SK-N-SH (cell line): Measurements from ENCODE around the gene SEPSECS. TPM values are rescaled to one million over a fixed set of nuclear protein-coding genes. Genes with fewer than 3 reads are reported as not detected.

Experiments
- CTCF ChIA-PET: fragments of 300-600, 350-600 bp; formaldehyde crosslinking; extraction: SDS; loops from one replicate; lab custom pipeline; 2021; lab: Yijun Ruan, JAX
- POLR2A ChIA-PET: fragments of 350-600 bp; sonication (Branson Sonifier 250); formaldehyde crosslinking; extraction: SDS; loops from one replicate; lab custom pipeline; 2020; ENCODE audit warnings: antibody characterized with exemption, inconsistent platforms; lab: Yijun Ruan, JAX
- DNase-seq: peaks from one replicate; pipeline ENCODE4 v3.0.0; 2012
- H2AFZ ChIP-seq: fragments of 200-600 bp; sonication (generic); 2 replicates; pipeline ENCODE4 v1.8.1; 2016; ENCODE audit warnings: antibody characterized with exemption, mild to moderate bottlenecking, low read depth
- H3F3A ChIP-seq: fragments of 200-600 bp; sonication (generic); replicated peaks from 2 replicates; pipeline ENCODE3; 2016; ENCODE audit warnings: antibody characterized with exemption, mild to moderate bottlenecking; ENCODE audit not compliant: insufficient read depth
- H3K27ac ChIP-seq, 2 experiments: fragments of 200-500 bp in 1 of 2; fragments of 200-600 bp in 1 of 2; sonication (Bioruptor generic) in 1 of 2; sonication (generic), shearing (Covaris generic) in 1 of 2; 2 replicates each; pipeline versions ENCODE4 v1.5.1 to v1.6.1; 2014 to 2016; ENCODE audit warnings: low read depth in 2 of 2, inconsistent platforms in 1 of 2, low read length in 1 of 2, mild to moderate bottlenecking in 1 of 2, mixed read lengths in 1 of 2
- H3K27me3 ChIP-seq: fragments of 200-600 bp; sonication (generic), shearing (Covaris generic); 2 replicates; pipeline ENCODE4 v1.6.1; 2016; ENCODE audit warnings: mixed run types; ENCODE audit not compliant: insufficient read depth
- H3K36me3 ChIP-seq, 2 experiments: fragments of 200-500 bp in 1 of 2; fragments of 200-600 bp in 1 of 2; sonication (Bioruptor generic) in 1 of 2; sonication (generic) in 1 of 2; replicated peaks in 1 of 2; 2 replicates each; pipeline versions ENCODE3 to v1.5.1; 2014 to 2016; ENCODE audit warnings: low read length in 1 of 2, mild to moderate bottlenecking in 1 of 2; ENCODE audit not compliant: insufficient read depth in 2 of 2, control insufficient read depth in 1 of 2
- H3K4me1 ChIP-seq, 2 experiments: fragments of 200-500 bp in 1 of 2; fragments of 200-600 bp in 1 of 2; sonication (Bioruptor generic) in 1 of 2; sonication (generic), shearing (Covaris generic) in 1 of 2; 2 replicates each; pipeline versions ENCODE4 v1.5.1 to v1.6.1; 2014 to 2016; ENCODE audit warnings: low read depth in 1 of 2, low read length in 1 of 2, mixed run types in 1 of 2; ENCODE audit not compliant: insufficient read depth in 2 of 2, control insufficient read depth in 1 of 2
- H3K4me2 ChIP-seq: fragments of 200-600 bp; sonication (generic), shearing (Covaris generic); 2 replicates; pipeline ENCODE4 v1.6.1; 2017; ENCODE audit warnings: mixed run types
- H3K4me3 ChIP-seq, 2 experiments: fragments of 200-500 bp in 1 of 2; fragments of 200-600 bp in 1 of 2; sonication (Bioruptor generic) in 1 of 2; sonication (generic), shearing (Covaris generic) in 1 of 2; 2 replicates each; pipeline versions ENCODE4 v1.5.1 to v1.8.1; 2014 to 2016; ENCODE audit warnings: low read depth in 2 of 2, inconsistent platforms in 1 of 2, low read length in 1 of 2, mild to moderate bottlenecking in 1 of 2, mixed read lengths in 1 of 2, moderate library complexity in 1 of 2
- H3K79me2 ChIP-seq: fragments of 200-600 bp; sonication (generic); 2 replicates; pipeline ENCODE4 v1.8.1; 2017; ENCODE audit warnings: mild to moderate bottlenecking; ENCODE audit not compliant: insufficient read depth
- H3K9ac ChIP-seq: fragments of 200-600 bp; sonication (generic); 2 replicates; pipeline ENCODE4 v1.6.1; 2017; ENCODE audit warnings: mixed run types
- H3K9me2 ChIP-seq: fragments of 200-600 bp; sonication (generic); 2 replicates; pipeline ENCODE4 v1.6.1; 2017; ENCODE audit warnings: mixed run types
- H3K9me3 ChIP-seq: fragments of 200-600 bp; sonication (generic); 2 replicates; pipeline ENCODE4 v1.6.1; 2017; ENCODE audit warnings: mixed run types, mild to moderate bottlenecking, moderate library complexity
- H4K20me1 ChIP-seq: fragments of 200-600 bp; sonication (generic); 2 replicates; pipeline ENCODE4 v1.6.1; 2017; ENCODE audit warnings: mild to moderate bottlenecking, mixed run types; ENCODE audit not compliant: insufficient read depth
- CHD2 ChIP-seq: fragments of 150-350 bp; IDR thresholded peaks from 2 replicates; pipeline ENCODE4 v1.6.1; 2018; ENCODE audit warnings: low read length; ENCODE audit not compliant: partially characterized antibody
- CTCF ChIP-seq: fragments of 200-600 bp; sonication (generic); IDR thresholded peaks from 2 replicates; pipeline ENCODE4 v1.6.1; 2017; ENCODE audit warnings: antibody characterized with exemption, mild to moderate bottlenecking, moderate library complexity
- FOXJ3 ChIP-seq: sonication (generic); formaldehyde crosslinking; IDR thresholded peaks from 2 replicates; pipeline ENCODE4 v1.5.1; 2020; ENCODE audit warnings: mild to moderate bottlenecking, missing genetic modification reagents
- GABPA ChIP-seq: IDR thresholded peaks from 2 replicates; pipeline ENCODE4 v1.4.0; 2012; ENCODE audit warnings: low read depth, mild to moderate bottlenecking
- MEF2A ChIP-seq: IDR thresholded peaks from 2 replicates; pipeline ENCODE4 v1.4.0; 2012; ENCODE audit warnings: low read depth, borderline replicate concordance
- NRF1 ChIP-seq: IDR thresholded peaks from 2 replicates; pipeline ENCODE4 v1.6.1; 2012; ENCODE audit warnings: low read depth, mild to moderate bottlenecking, low read length
- RAD21 ChIP-seq: IDR thresholded peaks from 2 replicates; pipeline ENCODE4 v1.6.1; 2012; ENCODE audit warnings: mild to moderate bottlenecking, low read length
- REST ChIP-seq: IDR thresholded peaks from 2 replicates; pipeline ENCODE4 v1.6.1; 2012; ENCODE audit warnings: mild to moderate bottlenecking, low read depth, low read length, moderate library complexity
- RFX5 ChIP-seq: IDR thresholded peaks from 2 replicates; pipeline ENCODE4 v1.6.1; 2012; ENCODE audit warnings: mild to moderate bottlenecking, improper control_type of control experiment, low read length
- SMC3 ChIP-seq: IDR thresholded peaks from 2 replicates; pipeline ENCODE4 v1.6.1; 2012; ENCODE audit warnings: low read depth, low read length, improper control_type of control experiment
- TEAD4 ChIP-seq: IDR thresholded peaks from 2 replicates; pipeline ENCODE4 v1.4.0; 2012; ENCODE audit warnings: mild to moderate bottlenecking, borderline replicate concordance; ENCODE audit not compliant: insufficient read depth
- YY1 ChIP-seq: IDR thresholded peaks from 2 replicates; pipeline ENCODE4 v1.4.0; 2012; ENCODE audit warnings: low read depth, mild to moderate bottlenecking
- ZBTB33 ChIP-seq: IDR thresholded peaks from 2 replicates; pipeline ENCODE4 v1.4.0; 2012; ENCODE audit warnings: low read depth, borderline replicate concordance
- WGBS: methylation state at CpG from one replicate; pipeline ENCODE4 v1.1.6; 2017; ENCODE audit warnings: low lambda C conversion rate; 5-methylcytosine and 5-hydroxymethylcytosine counted together
- polyA plus RNA-seq, 3 experiments: library from polyadenylated mRNA; depleted of rRNA; stranded (reverse); fragments of >200 nt; gene quantifications; 2 replicates each; pipeline ENCODE4 v1.2.3, GENCODE V29; 2012

SEPSECS gene
- polyA plus RNA-seq, 1 of the 3 experiments (the other 2 are of a cell fraction), result 2.0 TPM

- H3K36me3 ChIP-seq, result no peaks in the 10 kb centered on the region
- POLR2A ChIA-PET, result no interaction called here
- CTCF ChIA-PET, result interaction anchor here (1.2 kb wide), 1 partner anchor 9 kb away, joined by 4 read pairs; no protein-coding TSS in a partner anchor
- H3K9ac ChIP-seq, result no peak overlapping the region
- no peaks in the 10 kb centered on the region for H3K9me2 ChIP-seq
- DNase-seq, result no peak
- no peak overlapping the region for H3K4me3 ChIP-seq
- peaks cover 4% of the 10 kb centered on the region for H3F3A ChIP-seq
- H3K4me1 ChIP-seq, result peaks cover 7 to 8% of the 10 kb centered on the region in 2 experiments; a peak in 1 of 4 replicates
- H3K79me2 ChIP-seq, result no peaks in the 10 kb centered on the region
- H2AFZ ChIP-seq, result no peak overlapping the region
- WGBS, result 72% methylated on average over 11 of the region's 11 CpGs
- H3K4me2 ChIP-seq, result no peak overlapping the region
- TF ChIP-seq RFX5, result no peak
- no peak for TF ChIP-seq REST
- no peak for TF ChIP-seq RAD21
- no peak for TF ChIP-seq GABPA
- TF ChIP-seq YY1, result no peak
- TF ChIP-seq CHD2, result no peak
- TF ChIP-seq FOXJ3 (CRISPR knock-in tag), result no peak
- no peak for TF ChIP-seq CTCF
- no peak for TF ChIP-seq ZBTB33
- no peak for TF ChIP-seq MEF2A
- TF ChIP-seq SMC3, result no peak
- no peak for TF ChIP-seq NRF1
- no peak for TF ChIP-seq TEAD4
- H3K9me3 ChIP-seq, result no peaks in the 10 kb centered on the region
- H3K27me3 ChIP-seq, result peaks cover 13% of the 10 kb centered on the region
- no peaks in the 10 kb centered on the region for H4K20me1 ChIP-seq
- H3K27ac ChIP-seq, result no peak overlapping the region
These were observed 63.2 kb downstream of the SEPSECS start for GRCh38 chr4:25096981-25097443.
